HEK293 (cell line): ENCODE measurements around the gene WDFY2.
A peak's percentile ranks its signal among the peaks of the same experiment; 100 is the strongest.

Experiments
- GLI4 ChIP-seq: fragments of 450-650 bp; formaldehyde crosslinking; IDR thresholded peaks from 2 replicates; pipeline ENCODE4 v1.5.1; 2016; ENCODE audit warnings: missing biosample characterization, missing genetic modification characterization
- KLF1 ChIP-seq: fragments of 450-650 bp; formaldehyde crosslinking; IDR thresholded peaks from 2 replicates; pipeline ENCODE4 v1.5.1; 2016; ENCODE audit warnings: missing biosample characterization, missing genetic modification characterization
- MYNN ChIP-seq: fragments of 450-650 bp; formaldehyde crosslinking; IDR thresholded peaks from 2 replicates; pipeline ENCODE4 v1.5.1; 2016; ENCODE audit warnings: missing biosample characterization, missing genetic modification characterization, borderline replicate concordance
- REPIN1 ChIP-seq: fragments of 450-650 bp; formaldehyde crosslinking; IDR thresholded peaks from 2 replicates; pipeline ENCODE4 v1.5.1; 2017; ENCODE audit warnings: missing biosample characterization, missing genetic modification characterization, low read depth
- SP2 ChIP-seq: fragments of 450-650 bp; formaldehyde crosslinking; IDR thresholded peaks from 2 replicates; pipeline ENCODE4 v1.5.1; 2016; ENCODE audit warnings: missing biosample characterization, missing genetic modification characterization
- ZBTB21 ChIP-seq: fragments of 450-650 bp; formaldehyde crosslinking; IDR thresholded peaks from 2 replicates; pipeline ENCODE4 v1.5.1; 2017; ENCODE audit warnings: missing biosample characterization, missing genetic modification characterization
- ZBTB8A ChIP-seq: fragments of 450-650 bp; formaldehyde crosslinking; IDR thresholded peaks from 2 replicates; pipeline ENCODE4 v1.5.1; 2016; ENCODE audit warnings: missing biosample characterization, missing genetic modification characterization
- ZEB2 ChIP-seq: fragments of 450-650 bp; formaldehyde crosslinking; IDR thresholded peaks from 2 replicates; pipeline ENCODE4 v1.5.1; 2016; ENCODE audit warnings: missing biosample characterization, missing genetic modification characterization
- ZFHX2 ChIP-seq: fragments of 450-650 bp; formaldehyde crosslinking; conservative IDR thresholded peaks from 2 replicates; pipeline ENCODE4 v1.5.1; 2016; ENCODE audit warnings: missing biosample characterization, missing genetic modification characterization
- ZNF174 ChIP-seq: fragments of 450-650 bp; formaldehyde crosslinking; IDR thresholded peaks from 2 replicates; pipeline ENCODE4 v1.5.0; 2017; ENCODE audit warnings: missing biosample characterization, mild to moderate bottlenecking, missing genetic modification characterization
- ZNF23 ChIP-seq: fragments of 450-650 bp; formaldehyde crosslinking; IDR thresholded peaks from 2 replicates; pipeline ENCODE4 v1.5.1; 2016; ENCODE audit warnings: missing biosample characterization, missing genetic modification characterization, borderline replicate concordance
- ZNF248 ChIP-seq: fragments of 450-650 bp; formaldehyde crosslinking; IDR thresholded peaks from 2 replicates; pipeline ENCODE4 v1.5.1; 2017; ENCODE audit warnings: missing biosample characterization, missing genetic modification characterization
- ZNF324 ChIP-seq: fragments of 450-650 bp; formaldehyde crosslinking; IDR thresholded peaks from 2 replicates; pipeline ENCODE4 v1.5.1; 2016; ENCODE audit warnings: missing biosample characterization, missing genetic modification characterization
- ZNF37A ChIP-seq: fragments of 450-650 bp; IDR thresholded peaks from 2 replicates; pipeline ENCODE4 v1.5.1; 2018; ENCODE audit warnings: missing biosample characterization, missing genetic modification characterization
- ZNF560 ChIP-seq: fragments of 450-650 bp; formaldehyde crosslinking; IDR thresholded peaks from 2 replicates; pipeline ENCODE4 v1.5.1; 2017; ENCODE audit warnings: missing biosample characterization, missing genetic modification characterization, borderline replicate concordance
- ZNF624 ChIP-seq: fragments of 450-650 bp; formaldehyde crosslinking; IDR thresholded peaks from 2 replicates; pipeline ENCODE4 v1.5.1; 2017; ENCODE audit warnings: missing biosample characterization, missing genetic modification characterization
- ZNF658 ChIP-seq: fragments of 450-650 bp; formaldehyde crosslinking; IDR thresholded peaks from 2 replicates; pipeline ENCODE4; 2016; ENCODE audit warnings: missing biosample characterization, missing genetic modification characterization
- ZNF677 ChIP-seq: fragments of 450-650 bp; IDR thresholded peaks from 2 replicates; pipeline ENCODE4 v1.5.0; 2018; ENCODE audit warnings: missing biosample characterization, mild to moderate bottlenecking, missing genetic modification characterization, moderate library complexity
- ZNF76 ChIP-seq: fragments of 450-650 bp; formaldehyde crosslinking; IDR thresholded peaks from 2 replicates; pipeline ENCODE4; 2016; ENCODE audit warnings: low read depth, missing biosample characterization, missing genetic modification characterization, borderline replicate concordance
- ZXDB ChIP-seq: fragments of 450-650 bp; formaldehyde crosslinking; IDR thresholded peaks from 2 replicates; pipeline ENCODE4 v1.5.1; 2016; ENCODE audit warnings: missing biosample characterization, missing genetic modification characterization
- TF ChIP-seq, protein P1 (sequence below): fragments of 450-650 bp; formaldehyde crosslinking; IDR thresholded peaks from 2 replicates; pipeline ENCODE4 v1.5.1; 2016; ENCODE audit warnings: missing biosample characterization, missing genetic modification characterization
- TF ChIP-seq, protein P2 (sequence below): fragments of 450-650 bp; formaldehyde crosslinking; IDR thresholded peaks from 2 replicates; pipeline ENCODE4 v1.5.1; 2016; ENCODE audit warnings: missing biosample characterization, missing genetic modification characterization
- TF ChIP-seq, protein P3 (sequence below): fragments of 450-650 bp; formaldehyde crosslinking; IDR thresholded peaks from 2 replicates; pipeline ENCODE4 v1.5.1; 2016; ENCODE audit warnings: missing biosample characterization, missing genetic modification characterization
- TF ChIP-seq, protein P4 (sequence below): fragments of 450-650 bp; formaldehyde crosslinking; IDR thresholded peaks from 2 replicates; pipeline ENCODE4 v1.5.1; 2016; ENCODE audit warnings: missing biosample characterization, missing genetic modification characterization
- TF ChIP-seq, protein P5 (sequence below): fragments of 450-650 bp; formaldehyde crosslinking; IDR thresholded peaks from 2 replicates; pipeline ENCODE4 v1.5.1; 2016; ENCODE audit warnings: missing biosample characterization, missing genetic modification characterization, low read depth
- TF ChIP-seq, protein P6 (sequence below): fragments of 450-650 bp; formaldehyde crosslinking; IDR thresholded peaks from 2 replicates; pipeline ENCODE4 v1.5.1; 2017; ENCODE audit warnings: missing biosample characterization, mild to moderate bottlenecking, missing genetic modification characterization, moderate library complexity
- TF ChIP-seq, protein P7 (sequence below): sonication (generic); formaldehyde crosslinking; IDR thresholded peaks from 2 replicates; pipeline ENCODE4 v1.8.1; 2022; ENCODE audit warnings: mild to moderate bottlenecking, moderate library complexity, missing genetic modification reagents

The WDFY2 gene

DNA sequence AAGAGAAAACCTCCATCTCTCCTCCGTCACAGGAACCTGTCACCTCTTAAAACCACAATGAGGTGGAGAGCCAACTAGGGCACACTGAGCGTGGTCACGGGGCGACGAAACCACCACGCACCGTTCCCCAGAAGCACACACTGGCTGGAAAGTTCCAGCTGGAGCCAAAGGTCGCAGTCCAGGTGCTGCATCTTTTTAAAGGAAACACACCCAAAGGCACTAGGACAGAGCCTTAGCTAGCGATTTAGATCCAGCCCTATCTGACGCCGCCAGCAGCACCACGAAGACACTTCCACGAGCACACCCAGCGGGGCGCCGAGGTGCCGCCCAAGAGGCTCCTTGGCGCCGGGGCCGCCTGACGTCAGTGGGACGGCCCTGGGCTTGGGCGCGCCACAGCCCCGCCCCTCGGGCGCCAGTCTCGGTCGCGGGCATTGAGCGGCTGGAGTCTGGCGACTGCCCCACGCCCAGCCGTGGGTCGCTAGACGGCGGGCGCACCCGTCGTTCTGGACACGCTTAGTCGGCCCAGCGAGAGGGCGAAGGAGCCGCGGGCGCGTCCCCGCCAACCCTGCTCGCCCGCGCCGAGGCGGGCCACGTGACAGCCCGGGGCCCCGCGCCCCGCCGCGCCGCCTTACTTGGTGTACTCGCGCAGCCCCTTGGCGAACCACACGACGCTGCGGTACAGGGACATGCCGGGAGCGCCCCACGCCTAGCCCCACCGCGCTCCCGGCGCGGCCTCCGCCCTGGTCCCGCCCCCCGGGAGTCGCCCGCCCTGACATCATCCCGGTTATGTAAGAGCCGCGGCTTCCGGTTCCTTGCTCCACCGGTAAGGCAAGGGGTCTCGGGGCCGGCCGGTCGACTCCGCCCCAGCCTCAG lies 219.4 kb downstream of the WDFY2 start, which contains the start of gene DHRS12 (continued):
- peak; percentile 64 for TF ChIP-seq ZBTB21 (tag by site-specific recombination)
- peak; percentile 58; the same call in 1 of the 2 replicates for TF ChIP-seq ZEB2 (tag by site-specific recombination)
- TF ChIP-seq ZNF560, result no peak
- TF ChIP-seq REPIN1 (tag by site-specific recombination), result no peak
- TF ChIP-seq ZNF37A (tag by site-specific recombination), result 0 out of 2 replicates have a peak, but pooled peaks have one; percentile 19
- TF ChIP-seq ZNF248 (tag by site-specific recombination), result no peak
- TF ChIP-seq, protein P1, sequence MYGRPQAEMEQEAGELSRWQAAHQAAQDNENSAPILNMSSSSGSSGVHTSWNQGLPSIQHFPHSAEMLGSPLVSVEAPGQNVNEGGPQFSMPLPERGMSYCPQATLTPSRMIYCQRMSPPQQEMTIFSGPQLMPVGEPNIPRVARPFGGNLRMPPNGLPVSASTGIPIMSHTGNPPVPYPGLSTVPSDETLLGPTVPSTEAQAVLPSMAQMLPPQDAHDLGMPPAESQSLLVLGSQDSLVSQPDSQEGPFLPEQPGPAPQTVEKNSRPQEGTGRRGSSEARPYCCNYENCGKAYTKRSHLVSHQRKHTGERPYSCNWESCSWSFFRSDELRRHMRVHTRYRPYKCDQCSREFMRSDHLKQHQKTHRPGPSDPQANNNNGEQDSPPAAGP (tag by site-specific recombination), result peak; percentile 61; the same call in 1 of the 2 replicates
- TF ChIP-seq ZNF324 (tag by site-specific recombination), result no peak
- TF ChIP-seq, protein P2, sequence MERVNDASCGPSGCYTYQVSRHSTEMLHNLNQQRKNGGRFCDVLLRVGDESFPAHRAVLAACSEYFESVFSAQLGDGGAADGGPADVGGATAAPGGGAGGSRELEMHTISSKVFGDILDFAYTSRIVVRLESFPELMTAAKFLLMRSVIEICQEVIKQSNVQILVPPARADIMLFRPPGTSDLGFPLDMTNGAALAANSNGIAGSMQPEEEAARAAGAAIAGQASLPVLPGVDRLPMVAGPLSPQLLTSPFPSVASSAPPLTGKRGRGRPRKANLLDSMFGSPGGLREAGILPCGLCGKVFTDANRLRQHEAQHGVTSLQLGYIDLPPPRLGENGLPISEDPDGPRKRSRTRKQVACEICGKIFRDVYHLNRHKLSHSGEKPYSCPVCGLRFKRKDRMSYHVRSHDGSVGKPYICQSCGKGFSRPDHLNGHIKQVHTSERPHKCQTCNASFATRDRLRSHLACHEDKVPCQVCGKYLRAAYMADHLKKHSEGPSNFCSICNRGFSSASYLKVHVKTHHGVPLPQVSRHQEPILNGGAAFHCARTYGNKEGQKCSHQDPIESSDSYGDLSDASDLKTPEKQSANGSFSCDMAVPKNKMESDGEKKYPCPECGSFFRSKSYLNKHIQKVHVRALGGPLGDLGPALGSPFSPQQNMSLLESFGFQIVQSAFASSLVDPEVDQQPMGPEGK (tag by site-specific recombination), result peak; percentile 73
- peak; percentile 41 for TF ChIP-seq ZXDB (tag by site-specific recombination)
- TF ChIP-seq, protein P3, sequence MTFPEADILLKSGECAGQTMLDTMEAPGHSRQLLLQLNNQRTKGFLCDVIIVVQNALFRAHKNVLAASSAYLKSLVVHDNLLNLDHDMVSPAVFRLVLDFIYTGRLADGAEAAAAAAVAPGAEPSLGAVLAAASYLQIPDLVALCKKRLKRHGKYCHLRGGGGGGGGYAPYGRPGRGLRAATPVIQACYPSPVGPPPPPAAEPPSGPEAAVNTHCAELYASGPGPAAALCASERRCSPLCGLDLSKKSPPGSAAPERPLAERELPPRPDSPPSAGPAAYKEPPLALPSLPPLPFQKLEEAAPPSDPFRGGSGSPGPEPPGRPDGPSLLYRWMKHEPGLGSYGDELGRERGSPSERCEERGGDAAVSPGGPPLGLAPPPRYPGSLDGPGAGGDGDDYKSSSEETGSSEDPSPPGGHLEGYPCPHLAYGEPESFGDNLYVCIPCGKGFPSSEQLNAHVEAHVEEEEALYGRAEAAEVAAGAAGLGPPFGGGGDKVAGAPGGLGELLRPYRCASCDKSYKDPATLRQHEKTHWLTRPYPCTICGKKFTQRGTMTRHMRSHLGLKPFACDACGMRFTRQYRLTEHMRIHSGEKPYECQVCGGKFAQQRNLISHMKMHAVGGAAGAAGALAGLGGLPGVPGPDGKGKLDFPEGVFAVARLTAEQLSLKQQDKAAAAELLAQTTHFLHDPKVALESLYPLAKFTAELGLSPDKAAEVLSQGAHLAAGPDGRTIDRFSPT (tag by site-specific recombination), result peak; percentile 97
- TF ChIP-seq ZNF677 (tag by site-specific recombination), result peak; percentile 65; the same call in 1 of the 2 replicates
- TF ChIP-seq ZNF76 (tag by site-specific recombination), result peak; percentile 51; the same call in 1 of the 2 replicates
- no peak for TF ChIP-seq GLI4
- TF ChIP-seq ZFHX2, result peak; percentile 52
- no peak for TF ChIP-seq ZNF174 (tag by site-specific recombination)
- TF ChIP-seq KLF1 (tag by site-specific recombination), result peak; percentile 82
- TF ChIP-seq ZNF658 (tag by site-specific recombination), result no peak
- no peak for TF ChIP-seq MYNN (tag by site-specific recombination)
- TF ChIP-seq ZBTB8A (tag by site-specific recombination), result peak; percentile 91
- TF ChIP-seq, protein P4, sequence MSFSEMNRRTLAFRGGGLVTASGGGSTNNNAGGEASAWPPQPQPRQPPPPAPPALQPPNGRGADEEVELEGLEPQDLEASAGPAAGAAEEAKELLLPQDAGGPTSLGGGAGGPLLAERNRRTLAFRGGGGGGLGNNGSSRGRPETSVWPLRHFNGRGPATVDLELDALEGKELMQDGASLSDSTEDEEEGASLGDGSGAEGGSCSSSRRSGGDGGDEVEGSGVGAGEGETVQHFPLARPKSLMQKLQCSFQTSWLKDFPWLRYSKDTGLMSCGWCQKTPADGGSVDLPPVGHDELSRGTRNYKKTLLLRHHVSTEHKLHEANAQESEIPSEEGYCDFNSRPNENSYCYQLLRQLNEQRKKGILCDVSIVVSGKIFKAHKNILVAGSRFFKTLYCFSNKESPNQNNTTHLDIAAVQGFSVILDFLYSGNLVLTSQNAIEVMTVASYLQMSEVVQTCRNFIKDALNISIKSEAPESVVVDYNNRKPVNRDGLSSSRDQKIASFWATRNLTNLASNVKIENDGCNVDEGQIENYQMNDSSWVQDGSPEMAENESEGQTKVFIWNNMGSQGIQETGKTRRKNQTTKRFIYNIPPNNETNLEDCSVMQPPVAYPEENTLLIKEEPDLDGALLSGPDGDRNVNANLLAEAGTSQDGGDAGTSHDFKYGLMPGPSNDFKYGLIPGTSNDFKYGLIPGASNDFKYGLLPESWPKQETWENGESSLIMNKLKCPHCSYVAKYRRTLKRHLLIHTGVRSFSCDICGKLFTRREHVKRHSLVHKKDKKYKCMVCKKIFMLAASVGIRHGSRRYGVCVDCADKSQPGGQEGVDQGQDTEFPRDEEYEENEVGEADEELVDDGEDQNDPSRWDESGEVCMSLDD (tag by site-specific recombination), result no peak
- TF ChIP-seq ZNF624 (tag by site-specific recombination), result no peak
- TF ChIP-seq SP2, result peak; percentile 78
- TF ChIP-seq, protein P5, sequence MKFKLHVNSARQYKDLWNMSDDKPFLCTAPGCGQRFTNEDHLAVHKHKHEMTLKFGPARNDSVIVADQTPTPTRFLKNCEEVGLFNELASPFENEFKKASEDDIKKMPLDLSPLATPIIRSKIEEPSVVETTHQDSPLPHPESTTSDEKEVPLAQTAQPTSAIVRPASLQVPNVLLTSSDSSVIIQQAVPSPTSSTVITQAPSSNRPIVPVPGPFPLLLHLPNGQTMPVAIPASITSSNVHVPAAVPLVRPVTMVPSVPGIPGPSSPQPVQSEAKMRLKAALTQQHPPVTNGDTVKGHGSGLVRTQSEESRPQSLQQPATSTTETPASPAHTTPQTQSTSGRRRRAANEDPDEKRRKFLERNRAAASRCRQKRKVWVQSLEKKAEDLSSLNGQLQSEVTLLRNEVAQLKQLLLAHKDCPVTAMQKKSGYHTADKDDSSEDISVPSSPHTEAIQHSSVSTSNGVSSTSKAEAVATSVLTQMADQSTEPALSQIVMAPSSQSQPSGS (tag by site-specific recombination), result peak; percentile 54; the same call in 1 of the 2 replicates
- no peak for TF ChIP-seq ZNF23 (tag by site-specific recombination)
- TF ChIP-seq, protein P6, sequence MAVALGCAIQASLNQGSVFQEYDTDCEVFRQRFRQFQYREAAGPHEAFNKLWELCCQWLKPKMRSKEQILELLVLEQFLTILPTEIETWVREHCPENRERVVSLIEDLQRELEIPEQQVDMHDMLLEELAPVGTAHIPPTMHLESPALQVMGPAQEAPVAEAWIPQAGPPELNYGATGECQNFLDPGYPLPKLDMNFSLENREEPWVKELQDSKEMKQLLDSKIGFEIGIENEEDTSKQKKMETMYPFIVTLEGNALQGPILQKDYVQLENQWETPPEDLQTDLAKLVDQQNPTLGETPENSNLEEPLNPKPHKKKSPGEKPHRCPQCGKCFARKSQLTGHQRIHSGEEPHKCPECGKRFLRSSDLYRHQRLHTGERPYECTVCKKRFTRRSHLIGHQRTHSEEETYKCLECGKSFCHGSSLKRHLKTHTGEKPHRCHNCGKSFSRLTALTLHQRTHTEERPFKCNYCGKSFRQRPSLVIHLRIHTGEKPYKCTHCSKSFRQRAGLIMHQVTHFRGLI (tag by site-specific recombination), result 0 out of 2 replicates have a peak, but pooled peaks have one; percentile 46
- TF ChIP-seq, protein P7, sequence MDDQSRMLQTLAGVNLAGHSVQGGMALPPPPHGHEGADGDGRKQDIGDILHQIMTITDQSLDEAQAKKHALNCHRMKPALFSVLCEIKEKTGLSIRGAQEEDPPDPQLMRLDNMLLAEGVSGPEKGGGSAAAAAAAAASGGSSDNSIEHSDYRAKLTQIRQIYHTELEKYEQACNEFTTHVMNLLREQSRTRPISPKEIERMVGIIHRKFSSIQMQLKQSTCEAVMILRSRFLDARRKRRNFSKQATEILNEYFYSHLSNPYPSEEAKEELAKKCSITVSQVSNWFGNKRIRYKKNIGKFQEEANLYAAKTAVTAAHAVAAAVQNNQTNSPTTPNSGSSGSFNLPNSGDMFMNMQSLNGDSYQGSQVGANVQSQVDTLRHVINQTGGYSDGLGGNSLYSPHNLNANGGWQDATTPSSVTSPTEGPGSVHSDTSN (CRISPR knock-in tag), result peak; percentile 64; the same call in 1 of the 2 replicates
